ENCODE data around the gene MYH9.

MYH9 gene

GRCh38 chr22:36239150-36239400 lies 148.7 kb downstream of the MYH9 start:
- DNase-seq (ENCODE audit: extremely low spot score, insufficient read length, low read depth) (no peak), FAIRE-seq (no peak)

GRCh38 chr22:36238373-36239149 lies 149.2 kb downstream of the MYH9 start:
- DNase-seq (ENCODE audit: extremely low spot score, insufficient read length, low read depth) (no peak), FAIRE-seq (peak; percentile 76)

- no peak for FAIRE-seq
- no peak for DNase-seq (ENCODE audit: extremely low spot score, insufficient read length, low read depth)
These were observed 150.1 kb downstream of the MYH9 start for GRCh38 chr22:36237462-36238372.

GRCh38 chr22:36236388-36237319 lies 151.1 kb downstream of the MYH9 start:
- no peak for FAIRE-seq
- DNase-seq (ENCODE audit: extremely low spot score, insufficient read length, low read depth), result no peak

DNA sequence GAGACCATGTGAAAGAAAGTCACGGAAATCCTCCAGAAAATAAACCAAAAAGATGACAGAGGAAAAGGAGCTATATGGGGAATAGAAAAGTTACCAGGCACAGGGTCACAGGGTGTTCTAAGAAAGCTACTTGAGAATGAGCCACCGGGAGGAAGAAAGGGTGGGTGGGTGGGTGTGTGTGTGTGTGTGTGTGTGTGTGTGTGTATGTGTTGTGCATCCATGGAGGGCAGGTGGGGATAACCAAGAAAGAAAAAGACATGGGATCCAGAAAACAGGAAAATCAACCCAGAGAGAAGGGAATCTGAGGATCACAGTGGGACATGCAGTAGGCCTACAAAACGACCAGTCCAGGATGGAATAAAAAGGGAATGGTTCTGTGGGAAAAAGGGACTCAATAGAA lies 152.2 kb downstream of the MYH9 start:
- FAIRE-seq, result no peak
- DNase-seq (ENCODE audit: extremely low spot score, insufficient read length, low read depth), result no peak

- DNase-seq (ENCODE audit: extremely low spot score, insufficient read length, low read depth) (no peak), FAIRE-seq (no peak)
These were observed 152.8 kb downstream of the MYH9 start for GRCh38 chr22:36234919-36235318.

- FAIRE-seq (no peak), DNase-seq (ENCODE audit: extremely low spot score, insufficient read length, low read depth) (no peak)
These were observed 153.6 kb downstream of the MYH9 start for GRCh38 chr22:36234213-36234612.

- no peak for FAIRE-seq
- DNase-seq (ENCODE audit: extremely low spot score, insufficient read length, low read depth), result no peak
These were observed 154.0 kb downstream of the MYH9 start for GRCh38 chr22:36233796-36234195.

DNA sequence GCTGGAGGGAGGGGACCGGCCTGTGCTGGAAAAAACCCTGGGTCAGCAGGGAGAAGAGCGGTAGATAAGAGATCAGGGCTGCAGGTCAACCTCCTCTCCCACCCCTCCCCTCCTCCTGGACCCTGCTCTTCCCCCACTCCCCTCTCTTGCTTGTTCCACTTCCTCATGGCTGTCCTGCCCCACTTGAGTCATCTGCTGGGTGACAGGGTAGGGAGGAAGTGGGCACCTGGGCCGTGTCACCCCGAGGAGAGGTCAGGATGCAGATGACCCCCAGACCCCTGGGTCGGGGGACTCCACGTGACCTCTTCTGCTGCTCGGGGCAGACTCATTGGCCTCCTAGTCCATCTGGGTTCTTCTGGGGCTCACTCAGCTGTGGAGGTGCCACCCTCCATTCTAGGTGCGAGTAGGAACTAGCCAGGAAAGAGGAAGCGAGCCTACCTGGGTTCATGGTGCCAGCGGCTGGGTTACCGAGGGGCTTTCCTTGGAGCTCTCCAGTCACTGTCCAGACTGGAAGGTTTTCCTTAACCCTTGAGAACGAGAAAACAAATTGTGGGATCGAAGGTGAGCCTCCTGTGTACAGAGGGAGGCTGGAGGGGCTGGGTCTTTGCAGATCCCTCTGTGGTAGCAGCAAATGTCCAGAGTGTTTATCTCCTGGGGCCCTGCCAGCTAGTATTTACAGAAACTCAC lies 154.9 kb downstream of the MYH9 start:
- no peak for DNase-seq (ENCODE audit: extremely low spot score, insufficient read length, low read depth)
- FAIRE-seq, result no peak
